Immature natural killer cell (primary cell): ENCODE data around the gene CFAP157. TPM values are rescaled to one million over a fixed set of nuclear protein-coding genes. Genes with fewer than 3 reads are reported as not detected.

Experiments
- DNase-seq, 3 donors: peaks; one replicate each; pipeline ENCODE4 v3.0.0; 2022; ENCODE audit warnings: mixed read lengths in 1 of 3
- H3K27ac Mint-ChIP-seq, 6 donors: one replicate each; pipeline ENCODE4 v1.8.0; 2020; ENCODE audit warnings: mixed read lengths in 6 of 6, mild to moderate bottlenecking in 5 of 6, inconsistent platforms in 4 of 6, moderate library complexity in 3 of 6
- H3K27me3 Mint-ChIP-seq, 3 donors: one replicate each; pipeline ENCODE4 v1.8.0; 2020 to 2021; ENCODE audit warnings: low read depth in 3 of 3, mild to moderate bottlenecking in 3 of 3, mixed read lengths in 3 of 3, moderate library complexity in 3 of 3, inconsistent platforms in 1 of 3
- H3K36me3 Mint-ChIP-seq, 3 donors: one replicate each; pipeline ENCODE4 v1.8.0; 2020; ENCODE audit warnings: mixed read lengths in 3 of 3, inconsistent platforms in 2 of 3, mild to moderate bottlenecking in 2 of 3
- H3K4me1 Mint-ChIP-seq, 2 donors: one replicate each; pipeline ENCODE4 v1.8.0; 2020; ENCODE audit warnings: inconsistent platforms in 2 of 2, mild to moderate bottlenecking in 2 of 2, mixed read lengths in 2 of 2, moderate library complexity in 1 of 2
- H3K4me3 Mint-ChIP-seq, 5 donors: one replicate each; pipeline ENCODE4 v1.8.0; 2020; ENCODE audit warnings: mild to moderate bottlenecking in 5 of 5, mixed read lengths in 5 of 5, inconsistent platforms in 3 of 5, moderate library complexity in 3 of 5
- H3K9me3 Mint-ChIP-seq, 6 donors: one replicate each; pipeline ENCODE4 v1.8.0; 2020; ENCODE audit warnings: mild to moderate bottlenecking in 6 of 6, mixed read lengths in 6 of 6, inconsistent platforms in 4 of 6, moderate library complexity in 3 of 6
- polyA plus RNA-seq, 3 donors: library from polyadenylated mRNA; unstranded; fragments of 300-500 nt; fragmentation: Illumina TruSeq; gene quantifications; one replicate each; pipeline ENCODE4 v1.2.3, GENCODE V29; 2021

CFAP157 gene
- polyA plus RNA-seq, 3 donors from 2014 or later: 0.24 to 0.25 TPM; not detected in 1

DNA sequence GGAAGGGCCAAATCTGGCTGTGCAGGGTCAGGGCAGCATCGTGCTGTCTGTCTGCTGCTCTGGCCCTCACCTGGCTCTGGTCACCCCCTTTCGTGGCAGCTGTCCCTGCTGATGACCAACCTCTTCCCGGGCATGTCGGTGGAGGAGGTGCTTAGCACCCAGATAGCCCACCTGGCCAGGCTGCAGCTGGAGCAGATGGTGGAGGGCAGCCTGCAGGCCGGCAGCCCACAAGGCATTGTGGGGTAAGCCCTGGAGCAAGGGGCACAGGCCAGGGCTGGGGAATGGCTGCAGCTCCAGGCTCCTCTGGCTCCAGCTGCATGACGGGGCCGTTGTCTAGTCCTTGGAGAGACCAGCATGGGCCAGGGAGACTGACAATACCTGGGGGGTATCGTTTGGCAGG lies 20.1 kb downstream of the CFAP157 start:
- Mint-ChIP-seq H3K4me1 (no peaks in the 10 kb centered on the region), H3K4me3 (no peak overlapping the region), H3K9me3 (no peaks in the 10 kb centered on the region), H3K36me3 (no peaks in the 10 kb centered on the region), H3K27ac (no peak overlapping the region), H3K27me3 (peaks cover 0 to 3% (median 1%) of the 10 kb centered on the region in 3 donors)
- no peak for DNase-seq

DNA sequence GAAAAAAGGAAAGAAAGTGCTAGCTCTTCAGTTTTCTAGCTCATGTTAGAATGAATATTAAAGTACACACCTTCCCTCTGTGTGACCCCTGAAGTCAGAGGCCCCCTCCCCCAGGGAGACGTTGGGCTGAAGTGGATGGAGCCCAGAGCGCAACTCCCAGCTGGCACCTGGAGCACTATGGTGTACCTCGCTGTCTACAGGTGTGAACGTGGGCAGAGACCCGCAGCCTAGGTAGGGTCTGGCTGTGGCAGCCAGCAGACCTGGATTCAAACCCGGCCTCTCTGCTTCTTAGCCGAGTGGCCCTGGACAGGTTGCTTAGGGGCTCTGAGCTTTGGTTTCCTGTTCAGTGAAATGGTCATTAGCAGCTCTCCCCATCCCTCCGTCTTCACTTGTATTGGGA lies 22.0 kb downstream of the CFAP157 start:
- H3K4me3 Mint-ChIP-seq: no peak overlapping the region
- H3K9me3 Mint-ChIP-seq: no peaks in the 10 kb centered on the region
- H3K27me3 Mint-ChIP-seq: peaks cover 0 to 5% (median 1%) of the 10 kb centered on the region in 3 donors
- no peaks in the 10 kb centered on the region for H3K36me3 Mint-ChIP-seq
- peaks cover 3 to 4% of the 10 kb centered on the region in 2 donors for H3K4me1 Mint-ChIP-seq
- no peak for DNase-seq
- H3K27ac Mint-ChIP-seq: no peak overlapping the region

DNA sequence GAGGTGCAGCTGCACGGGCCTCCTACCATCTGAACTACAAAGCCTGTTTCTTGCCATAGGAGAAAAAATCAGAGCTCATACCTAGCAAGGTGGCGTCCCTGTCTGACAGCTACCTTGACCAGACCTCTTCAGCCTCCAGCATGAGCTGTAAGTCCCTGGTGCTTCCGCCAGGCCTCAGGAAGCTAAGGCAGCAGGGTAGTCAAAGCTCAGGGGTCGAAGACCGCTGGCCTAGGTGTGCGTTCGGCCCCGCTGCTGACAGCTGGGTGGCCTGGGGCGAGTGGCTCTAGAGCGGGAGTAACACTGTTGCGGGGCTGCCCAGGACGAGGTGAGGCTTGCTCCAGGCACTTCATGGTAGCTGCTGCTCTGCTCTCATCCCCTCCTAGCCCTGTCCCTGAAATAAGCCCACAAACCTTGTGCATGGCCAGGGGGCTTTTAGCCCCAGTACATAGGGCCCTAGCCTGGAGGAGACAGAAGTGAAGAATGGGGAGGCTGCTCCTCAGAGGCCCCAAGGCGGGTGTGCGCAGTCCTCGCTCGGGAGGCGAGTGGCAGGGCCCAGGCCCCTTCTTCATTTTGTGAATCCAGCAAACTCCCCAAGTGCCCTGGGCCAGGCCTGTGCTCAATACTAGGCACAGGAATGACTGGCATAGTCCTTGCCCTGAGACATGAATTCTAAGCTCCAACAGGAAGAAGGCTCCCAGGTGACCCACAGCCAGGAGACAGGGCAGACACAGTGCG lies 22.9 kb downstream of the CFAP157 start:
- Mint-ChIP-seq H3K27ac (peak overlapping the region in 2 of 6 donors; percentile 17 to 49), H3K9me3 (no peaks in the 10 kb centered on the region), H3K4me3 (no peak overlapping the region), H3K27me3 (peaks cover 0 to 4% (median 3%) of the 10 kb centered on the region in 3 donors), H3K4me1 (peaks cover 11% of the 10 kb centered on the region in 2 donors), H3K36me3 (no peaks in the 10 kb centered on the region)
- no peak for DNase-seq

DNA sequence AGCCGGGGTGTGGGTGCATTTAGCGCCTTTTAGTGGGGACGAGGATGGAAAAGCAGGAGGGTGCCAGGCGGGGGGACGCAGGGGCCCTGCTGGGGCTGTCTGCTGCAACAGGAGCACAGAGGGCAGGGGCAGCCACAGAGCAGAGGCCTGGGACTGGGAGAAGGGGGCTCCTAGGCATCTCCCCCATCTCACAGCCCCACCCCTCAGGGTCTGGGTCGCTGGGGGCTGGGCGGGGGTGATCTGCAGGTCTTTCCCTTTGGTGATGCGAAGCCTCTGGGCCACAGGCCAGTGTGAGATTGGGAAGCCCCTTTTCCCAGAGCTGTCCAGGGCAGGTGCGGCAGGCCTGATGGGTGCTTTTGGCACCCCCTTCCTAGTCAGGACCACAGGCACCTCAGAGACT lies 23.5 kb downstream of the CFAP157 start:
- no peak for DNase-seq
- H3K4me3 Mint-ChIP-seq: no peak overlapping the region
- peaks cover under 1 to 6% (median 4%) of the 10 kb centered on the region in 3 donors for H3K27me3 Mint-ChIP-seq
- H3K4me1 Mint-ChIP-seq: peaks cover 12% of the 10 kb centered on the region in 2 donors
- H3K9me3 Mint-ChIP-seq: no peaks in the 10 kb centered on the region
- no peak overlapping the region for H3K27ac Mint-ChIP-seq
- H3K36me3 Mint-ChIP-seq: no peaks in the 10 kb centered on the region

DNA sequence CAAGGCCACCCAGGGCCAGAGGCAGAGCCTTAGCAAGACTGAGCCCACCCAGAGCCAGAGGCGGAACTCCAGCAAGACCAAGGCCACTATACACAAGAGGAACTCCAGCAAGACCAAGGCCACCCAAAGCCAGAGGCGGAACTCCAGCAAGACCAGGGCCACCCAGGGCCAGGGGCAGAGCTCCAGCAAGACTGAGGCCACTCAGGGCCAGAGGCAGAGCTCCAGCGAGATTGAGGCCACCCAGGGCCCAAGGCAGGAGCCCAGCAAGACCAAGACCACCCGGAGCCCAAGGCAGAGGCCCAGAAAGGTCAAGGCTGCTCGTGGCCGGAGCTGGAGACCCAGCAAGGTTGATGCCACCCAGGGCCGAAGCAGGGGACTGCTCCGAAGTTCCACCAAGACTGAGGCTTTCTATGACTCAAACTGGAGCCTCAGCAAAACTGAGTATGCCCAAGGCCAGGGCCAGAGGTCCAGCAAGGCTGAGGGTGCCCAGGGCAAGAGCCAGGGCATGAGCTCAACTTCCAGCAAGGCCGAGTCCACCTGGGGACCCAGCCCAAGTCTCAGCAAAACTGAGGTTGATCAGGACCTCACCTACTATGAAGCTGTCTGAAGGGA lies 24.1 kb downstream of the CFAP157 start:
- no peaks in the 10 kb centered on the region for H3K36me3 Mint-ChIP-seq
- H3K4me1 Mint-ChIP-seq: peaks cover 17 to 19% of the 10 kb centered on the region in 2 donors
- peaks cover 5 to 9% (median 5%) of the 10 kb centered on the region in 3 donors for H3K27me3 Mint-ChIP-seq
- H3K9me3 Mint-ChIP-seq: no peaks in the 10 kb centered on the region
- H3K27ac Mint-ChIP-seq: peak overlapping the region in 1 of 6 donors; percentile 69
- H3K4me3 Mint-ChIP-seq: no peak overlapping the region
- no peak for DNase-seq

DNA sequence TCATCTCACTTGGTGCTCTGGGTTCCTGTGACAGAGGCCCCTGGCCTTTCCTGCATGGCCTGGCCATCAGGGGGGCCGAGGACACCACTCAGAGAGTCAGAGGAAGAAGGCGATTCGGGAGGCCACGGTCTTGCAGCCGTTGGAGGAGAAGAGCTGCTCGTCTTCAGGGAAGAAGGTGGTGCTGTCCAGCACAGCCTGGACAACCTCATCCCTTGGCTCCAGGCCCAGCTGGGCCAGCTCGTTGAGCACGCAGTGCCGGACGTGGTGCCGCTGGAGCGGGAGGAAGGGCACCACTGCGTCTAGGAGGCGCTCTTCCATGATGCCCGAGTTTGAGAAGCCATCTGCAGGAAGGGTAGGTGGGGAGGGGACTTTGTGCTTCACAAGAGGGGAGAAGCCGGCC lies 25.1 kb downstream of the CFAP157 start:
- Mint-ChIP-seq H3K4me1 (peaks cover 17 to 21% of the 10 kb centered on the region in 2 donors), H3K9me3 (no peaks in the 10 kb centered on the region), H3K36me3 (no peaks in the 10 kb centered on the region), H3K27me3 (peaks cover 5 to 8% (median 5%) of the 10 kb centered on the region in 3 donors), H3K27ac (no peak overlapping the region), H3K4me3 (no peak overlapping the region)
- DNase-seq: no peak

DNA sequence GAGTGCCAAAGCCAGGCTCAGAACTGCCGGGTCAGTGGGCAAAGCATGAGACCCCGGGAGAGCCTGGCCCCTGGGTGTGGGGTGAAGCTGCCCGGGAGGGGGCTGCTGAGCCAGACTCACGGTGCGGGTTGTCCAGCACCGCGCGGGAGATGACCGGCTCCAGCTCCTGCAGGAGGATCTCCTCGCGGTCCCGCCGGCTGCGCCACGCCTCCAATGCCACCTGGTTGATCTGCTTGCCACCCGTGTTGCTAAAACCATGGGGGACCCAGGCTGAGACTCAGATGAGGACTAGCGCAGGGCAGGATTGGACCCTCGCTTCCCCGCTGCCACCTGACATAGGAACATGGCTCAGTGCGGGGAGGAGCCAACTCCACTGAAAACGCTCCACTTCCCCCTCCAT lies 25.7 kb downstream of the CFAP157 start:
- peak overlapping the region in 3 of 6 donors; percentile 41 to 82 (median 72) for H3K27ac Mint-ChIP-seq
- no peaks in the 10 kb centered on the region for H3K9me3 Mint-ChIP-seq
- no peaks in the 10 kb centered on the region for H3K36me3 Mint-ChIP-seq
- no peak overlapping the region for H3K4me3 Mint-ChIP-seq
- no peak for DNase-seq
- peaks cover 5 to 8% (median 5%) of the 10 kb centered on the region in 3 donors for H3K27me3 Mint-ChIP-seq
- H3K4me1 Mint-ChIP-seq: peaks cover 17 to 21% of the 10 kb centered on the region in 2 donors

DNA sequence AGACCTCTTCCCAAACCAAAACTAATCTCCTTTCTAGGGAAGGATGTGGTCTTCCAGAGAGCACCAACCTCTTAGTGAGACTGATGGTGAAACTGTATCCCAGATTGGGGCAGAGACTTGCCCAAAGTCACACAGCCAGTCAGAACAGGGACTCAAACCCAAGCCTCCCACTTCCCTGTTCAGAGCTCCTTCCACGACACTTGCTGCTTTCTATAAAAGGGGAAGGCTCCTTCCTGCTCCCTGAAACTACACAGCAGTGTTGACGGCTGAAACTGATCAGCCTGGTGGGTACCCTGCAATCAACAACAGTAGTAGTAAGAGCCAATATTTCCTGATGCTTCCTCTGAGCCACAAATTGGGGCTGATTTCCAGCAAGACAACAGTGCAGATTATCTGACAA lies 26.8 kb downstream of the CFAP157 start:
- Mint-ChIP-seq H3K27me3 (peaks cover 5 to 8% (median 5%) of the 10 kb centered on the region in 3 donors), H3K9me3 (no peaks in the 10 kb centered on the region), H3K4me3 (peak overlapping the region in 3 of 5 donors; percentile 1 to 51 (median 41)), H3K4me1 (peaks cover 17 to 21% of the 10 kb centered on the region in 2 donors), H3K27ac (peak overlapping the region; percentile 66 to 95 (median 78)), H3K36me3 (peaks cover 6 to 7% (median 7%) of the 10 kb centered on the region in 3 donors)
- no peak for DNase-seq

DNA sequence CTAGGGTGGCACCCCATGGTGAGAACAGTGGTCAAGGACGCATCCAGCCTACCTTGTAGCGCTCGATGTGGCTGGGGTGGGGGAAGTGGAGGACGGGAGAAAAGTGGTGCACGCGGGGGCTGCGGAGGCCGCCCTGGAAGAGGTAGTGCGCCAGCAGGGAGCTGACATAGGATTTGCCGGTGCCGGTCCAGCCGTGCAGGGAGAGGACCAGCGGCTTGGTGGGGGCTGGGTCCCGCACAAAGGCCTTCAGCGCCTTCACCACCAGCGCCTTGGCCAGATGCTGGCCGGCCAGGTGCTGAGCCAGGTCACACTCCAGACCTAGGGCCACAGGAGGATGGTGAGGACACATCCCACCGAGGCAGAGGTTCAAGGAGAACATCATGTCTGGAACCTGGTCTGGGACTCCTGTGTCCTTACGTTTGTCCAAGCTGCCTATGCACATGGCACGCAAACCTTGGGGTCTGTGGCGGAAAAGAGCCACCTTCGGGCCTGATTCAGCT lies 27.5 kb downstream of the CFAP157 start:
- H3K36me3 Mint-ChIP-seq: peaks cover 6 to 9% (median 7%) of the 10 kb centered on the region in 3 donors
- peak overlapping the region; percentile 82 to 95 (median 88) for H3K27ac Mint-ChIP-seq
- H3K4me3 Mint-ChIP-seq: peak overlapping the region; percentile 84 to 92 (median 90)
- peaks cover 4 to 8% (median 5%) of the 10 kb centered on the region in 3 donors for H3K27me3 Mint-ChIP-seq
- no peak for DNase-seq
- H3K9me3 Mint-ChIP-seq: no peaks in the 10 kb centered on the region
- H3K4me1 Mint-ChIP-seq: peaks cover 17 to 21% of the 10 kb centered on the region in 2 donors

DNA sequence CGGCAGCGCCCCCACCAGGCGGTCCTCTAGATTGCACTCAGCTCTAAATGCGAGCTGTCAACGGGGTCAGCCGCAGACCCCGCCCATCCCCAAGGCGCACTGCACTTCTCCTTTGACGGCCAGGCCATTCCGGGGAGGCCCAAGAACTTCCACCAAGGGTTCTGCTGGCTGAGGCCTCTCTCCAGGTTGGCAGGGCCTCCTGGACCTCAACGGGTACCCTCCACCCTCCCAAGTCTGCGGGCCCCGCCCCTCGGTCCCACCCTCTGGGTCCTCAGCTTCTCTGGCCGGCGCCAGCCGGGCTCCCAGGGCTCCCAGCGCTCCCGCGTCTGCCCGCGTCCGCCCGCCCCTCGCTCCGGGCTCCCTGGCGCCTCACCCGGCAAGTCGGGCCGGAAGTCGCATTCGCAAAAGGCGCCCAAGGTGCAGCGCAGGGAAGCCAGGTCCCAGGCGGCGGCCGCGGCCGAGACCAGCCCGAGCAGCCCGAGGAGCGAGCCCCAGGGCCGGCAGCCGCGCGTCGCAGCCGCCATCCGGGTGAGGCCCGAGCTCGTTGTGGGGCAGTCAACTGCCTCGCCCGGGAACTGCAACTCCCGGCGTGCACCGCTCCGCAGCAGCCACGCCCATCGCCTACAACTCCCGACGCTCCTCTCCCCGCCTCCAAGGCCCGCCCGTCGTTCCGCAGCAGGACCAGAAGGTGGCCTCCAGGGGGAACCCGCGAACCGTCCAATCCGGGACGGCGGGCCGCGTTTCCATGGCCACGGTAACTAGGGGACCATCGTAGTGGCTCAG lies 28.1 kb downstream of the CFAP157 start, which contains the start of gene TOR2A:
TOR2A (minus strand) TSS at position 548 of the 783 bp plus-strand sequence; CDS start at position 524, 24 bp downstream.
- peak within 1 kb of the TSS; percentile 95 to 99 (median 96) for H3K27ac Mint-ChIP-seq
- H3K4me1 Mint-ChIP-seq: peaks cover 17 to 21% of the 10 kb centered on the region in 2 donors
- peaks cover 3 to 9% (median 5%) of the 10 kb centered on the region in 3 donors for H3K27me3 Mint-ChIP-seq
- no peaks in the 10 kb centered on the region for H3K9me3 Mint-ChIP-seq
- DNase-seq: peak; percentile 99 to 100 (median 99)
- peaks cover 6 to 10% (median 7%) of the 10 kb centered on the region in 3 donors for H3K36me3 Mint-ChIP-seq
- H3K4me3 Mint-ChIP-seq: peak within 1 kb of the TSS; percentile 86 to 97 (median 91)

DNA sequence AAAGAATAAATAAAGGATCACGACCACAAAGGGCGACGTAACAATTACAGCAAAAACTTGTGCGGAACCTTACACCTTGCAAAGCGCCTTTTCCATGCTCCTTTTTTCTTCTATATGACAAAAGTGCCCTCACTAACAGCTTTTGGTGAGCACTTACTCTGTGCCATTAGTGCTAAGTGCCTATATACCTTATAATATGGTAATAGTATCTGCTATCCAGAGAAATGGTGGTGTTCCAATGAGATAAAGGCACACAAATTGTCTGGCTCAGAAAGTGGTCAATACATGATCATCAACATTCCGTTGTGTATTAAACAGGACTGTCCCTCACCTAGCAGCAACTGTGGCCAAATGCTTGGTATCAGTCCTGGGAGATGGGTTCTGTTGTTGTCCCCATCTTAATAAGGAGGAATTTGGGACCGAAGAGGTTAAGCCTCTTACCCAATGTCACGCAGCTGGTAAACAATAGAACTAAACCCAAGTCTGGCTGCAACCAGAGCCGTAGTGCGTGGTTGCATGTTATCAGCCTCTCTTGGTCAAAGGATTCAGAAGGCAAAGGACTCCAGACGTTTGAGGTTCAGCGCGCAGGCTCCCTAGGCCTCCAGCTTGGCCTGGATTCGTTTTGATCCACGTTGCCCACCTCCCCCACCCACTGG lies 28.9 kb downstream of the CFAP157 start:
- peaks cover 3 to 11% (median 5%) of the 10 kb centered on the region in 3 donors for H3K27me3 Mint-ChIP-seq
- H3K4me1 Mint-ChIP-seq: peaks cover 17 to 21% of the 10 kb centered on the region in 2 donors
- H3K4me3 Mint-ChIP-seq: peak overlapping the region; percentile 86 to 97 (median 91)
- H3K9me3 Mint-ChIP-seq: no peaks in the 10 kb centered on the region
- no peak for DNase-seq
- H3K36me3 Mint-ChIP-seq: peaks cover 6 to 10% (median 7%) of the 10 kb centered on the region in 3 donors
- peak overlapping the region; percentile 95 to 99 (median 96) for H3K27ac Mint-ChIP-seq

DNA sequence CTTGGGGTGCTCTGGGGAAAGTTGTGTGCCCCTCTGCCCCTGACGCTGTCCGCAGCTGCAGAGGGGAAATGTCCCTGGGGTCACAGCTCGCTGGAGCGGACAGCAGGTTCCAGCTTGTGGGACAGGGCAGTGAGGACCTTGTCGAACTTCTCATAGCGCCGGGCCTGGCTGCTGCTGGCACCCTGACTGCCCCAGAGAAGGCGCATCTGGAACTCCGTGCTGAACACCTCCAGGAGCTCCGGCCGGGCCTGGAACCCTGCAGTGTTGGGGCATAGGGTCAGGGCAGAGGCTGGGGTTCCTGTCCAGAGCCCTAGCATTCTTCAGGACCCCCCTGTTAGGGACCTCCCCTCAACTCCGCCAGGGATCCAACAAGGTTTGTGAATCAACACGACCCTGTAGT lies 31.9 kb downstream of the CFAP157 start:
- H3K9me3 Mint-ChIP-seq: no peaks in the 10 kb centered on the region
- H3K36me3 Mint-ChIP-seq: peaks cover 6 to 18% (median 7%) of the 10 kb centered on the region in 3 donors
- peak overlapping the region in 5 of 6 donors; percentile 21 to 86 (median 81) for H3K27ac Mint-ChIP-seq
- H3K4me1 Mint-ChIP-seq: peaks cover 15 to 19% of the 10 kb centered on the region in 2 donors
- H3K4me3 Mint-ChIP-seq: no peak overlapping the region
- H3K27me3 Mint-ChIP-seq: peaks cover 3 to 11% (median 5%) of the 10 kb centered on the region in 3 donors
- DNase-seq: no peak
